ENCODE results near the gene COQ4.

COQ4 gene

GRCh38 chr9:128341435-128341849 lies 18.8 kb downstream of the COQ4 start:
- Mint-ChIP-seq H3K4me1 (peaks cover 11% of the 10 kb centered on the region), H3K9me3 (no peaks in the 10 kb centered on the region), H3K4me3 (peak overlapping the region; percentile 89), H3K36me3 (peaks cover 3% of the 10 kb centered on the region), H3K27ac (peak overlapping the region; percentile 87), H3K27me3 (no peaks in the 10 kb centered on the region)
- CTCF ChIA-PET = interaction anchor here (0.6 to 1.7 kb wide), 32 partner anchors 8 to 217 kb away, joined by 3 to 26 read pairs (median 4); partner anchors contain the start of gene URM1
- peak; percentile 82 for DNase-seq

GRCh38 chr9:128342971-128343680 lies 20.5 kb downstream of the COQ4 start:
- Mint-ChIP-seq H3K27ac (no peak overlapping the region), H3K27me3 (no peaks in the 10 kb centered on the region), H3K4me1 (peaks cover 11% of the 10 kb centered on the region), H3K4me3 (no peak overlapping the region), H3K36me3 (peaks cover 3% of the 10 kb centered on the region), H3K9me3 (no peaks in the 10 kb centered on the region)
- CTCF ChIA-PET = interaction anchor here (1.4 kb wide), 1 partner anchor 48 kb away, joined by 3 read pairs; no protein-coding TSS in a partner anchor
- no peak for DNase-seq

- H3K36me3 Mint-ChIP-seq = peaks cover 5% of the 10 kb centered on the region
- no peaks in the 10 kb centered on the region for H3K27me3 Mint-ChIP-seq
- peaks cover 11% of the 10 kb centered on the region for H3K4me1 Mint-ChIP-seq
Measured at GRCh38 chr9:128343855-128344254, 21.2 kb downstream of the COQ4 start.

GRCh38 chr9:128344931-128345605 lies 22.4 kb downstream of the COQ4 start:
- no peak overlapping the region for H3K27ac Mint-ChIP-seq
- peaks cover 5% of the 10 kb centered on the region for H3K36me3 Mint-ChIP-seq
- CTCF ChIA-PET = interaction anchor here (0.6 to 1.1 kb wide), 3 partner anchors 34 to 95 kb away, joined by 3 to 4 read pairs (median 3); no protein-coding TSS in a partner anchor
- no peaks in the 10 kb centered on the region for H3K27me3 Mint-ChIP-seq
- peaks cover 5% of the 10 kb centered on the region for H3K4me1 Mint-ChIP-seq
- H3K4me3 Mint-ChIP-seq = no peak overlapping the region
- H3K9me3 Mint-ChIP-seq = no peaks in the 10 kb centered on the region
- DNase-seq = no peak

More at GRCh38 chr9:128343855-128344254, 21.2 kb downstream of the COQ4 start:
- Mint-ChIP-seq H3K9me3 (no peaks in the 10 kb centered on the region), H3K4me3 (no peak overlapping the region), H3K27ac (no peak overlapping the region)
- CTCF ChIA-PET = interaction anchor here (1.4 kb wide), 1 partner anchor 49 kb away, joined by 3 read pairs; no protein-coding TSS in a partner anchor
- DNase-seq = no peak

- CTCF ChIA-PET = interaction anchor here (1.1 kb wide), 1 partner anchor 8 kb away, joined by 4 read pairs; no protein-coding TSS in a partner anchor
- DNase-seq = no peak
- Mint-ChIP-seq H3K27me3 (no peaks in the 10 kb centered on the region), H3K4me1 (no peaks in the 10 kb centered on the region), H3K4me3 (no peak overlapping the region), H3K9me3 (no peaks in the 10 kb centered on the region), H3K27ac (no peak overlapping the region), H3K36me3 (peaks cover 12% of the 10 kb centered on the region)
Measured at GRCh38 chr9:128349125-128349524, 26.5 kb downstream of the COQ4 start.

- no peaks in the 10 kb centered on the region for H3K27me3 Mint-ChIP-seq
- H3K36me3 Mint-ChIP-seq = peaks cover 13% of the 10 kb centered on the region
- no peak overlapping the region for H3K4me3 Mint-ChIP-seq
- H3K4me1 Mint-ChIP-seq = no peaks in the 10 kb centered on the region
- no peak for DNase-seq
- H3K27ac Mint-ChIP-seq = peak overlapping the region; percentile 14
- no peaks in the 10 kb centered on the region for H3K9me3 Mint-ChIP-seq
- CTCF ChIA-PET = interaction anchor here (1.1 to 3.3 kb wide), 2 partner anchors 9 to 12 kb away, joined by 4 to 15 read pairs; no protein-coding TSS in a partner anchor
Measured at GRCh38 chr9:128349772-128350171, 27.1 kb downstream of the COQ4 start.

- Mint-ChIP-seq H3K4me3 (no peak overlapping the region), H3K27me3 (no peaks in the 10 kb centered on the region), H3K36me3 (peaks cover 16% of the 10 kb centered on the region), H3K4me1 (no peaks in the 10 kb centered on the region), H3K27ac (no peak overlapping the region), H3K9me3 (no peaks in the 10 kb centered on the region)
- CTCF ChIA-PET = interaction anchor here (1.7 kb wide), 1 partner anchor 8 kb away, joined by 3 read pairs; no protein-coding TSS in a partner anchor
- DNase-seq = no peak
Measured at GRCh38 chr9:128355451-128355850, 32.8 kb downstream of the COQ4 start.

- Mint-ChIP-seq H3K4me3 (no peak overlapping the region), H3K27me3 (no peaks in the 10 kb centered on the region), H3K9me3 (no peaks in the 10 kb centered on the region), H3K27ac (no peak overlapping the region), H3K36me3 (peaks cover 11% of the 10 kb centered on the region), H3K4me1 (peaks cover 15% of the 10 kb centered on the region)
- no peak for DNase-seq
- CTCF ChIA-PET = interaction anchor here (1.5 kb wide), 1 partner anchor 16 kb away, joined by 3 read pairs; no protein-coding TSS in a partner anchor
Measured at GRCh38 chr9:128358090-128358489, 35.5 kb downstream of the COQ4 start.

- CTCF ChIA-PET = no interaction called here
- DNase-seq = no peak
- H3K27ac Mint-ChIP-seq = no peak overlapping the region
- H3K4me1 Mint-ChIP-seq = peaks cover 17% of the 10 kb centered on the region
- no peaks in the 10 kb centered on the region for H3K9me3 Mint-ChIP-seq
- H3K27me3 Mint-ChIP-seq = no peaks in the 10 kb centered on the region
- H3K36me3 Mint-ChIP-seq = peaks cover 10% of the 10 kb centered on the region
- H3K4me3 Mint-ChIP-seq = no peak overlapping the region
Measured at GRCh38 chr9:128358861-128359260, 36.2 kb downstream of the COQ4 start.

- H3K36me3 Mint-ChIP-seq = peaks cover 5% of the 10 kb centered on the region
- H3K9me3 Mint-ChIP-seq = no peaks in the 10 kb centered on the region
Measured at GRCh38 chr9:128360826-128361225, 38.2 kb downstream of the COQ4 start.

GRCh38 chr9:128361296-128361985 lies 38.8 kb downstream of the COQ4 start:
- Mint-ChIP-seq H3K36me3 (no peaks in the 10 kb centered on the region), H3K27ac (peak overlapping the region; percentile 88)

More at GRCh38 chr9:128360826-128361225, 38.2 kb downstream of the COQ4 start:
- CTCF ChIA-PET = interaction anchor here (1.1 to 5.2 kb wide), 7 partner anchors 9 to 65 kb away, joined by 3 to 61 read pairs (median 13); partner anchors contain the start of genes CERCAM and URM1
- no peak overlapping the region for H3K4me3 Mint-ChIP-seq
- DNase-seq = no peak
- H3K27me3 Mint-ChIP-seq = peaks cover 4% of the 10 kb centered on the region
- H3K27ac Mint-ChIP-seq = no peak overlapping the region
- peaks cover 31% of the 10 kb centered on the region for H3K4me1 Mint-ChIP-seq

GRCh38 chr9:128361986-128362646 lies 39.5 kb downstream of the COQ4 start:
- Mint-ChIP-seq H3K9me3 (no peaks in the 10 kb centered on the region), H3K27ac (peak overlapping the region; percentile 88), H3K36me3 (no peaks in the 10 kb centered on the region), H3K4me1 (peaks cover 31% of the 10 kb centered on the region), H3K27me3 (peaks cover 4% of the 10 kb centered on the region), H3K4me3 (peak overlapping the region; percentile 75)
- CTCF ChIA-PET = interaction anchor here (0.6 to 5.2 kb wide), 25 partner anchors 8 to 236 kb away, joined by 3 to 61 read pairs (median 4); partner anchors contain the start of genes CERCAM and URM1
- DNase-seq = peak; percentile 81

More at GRCh38 chr9:128361296-128361985, 38.8 kb downstream of the COQ4 start:
- no peak for DNase-seq
- Mint-ChIP-seq H3K27me3 (peaks cover 4% of the 10 kb centered on the region), H3K4me1 (peaks cover 31% of the 10 kb centered on the region), H3K9me3 (no peaks in the 10 kb centered on the region), H3K4me3 (peak overlapping the region; percentile 75)
- CTCF ChIA-PET = interaction anchor here (0.9 to 5.2 kb wide), 22 partner anchors 9 to 237 kb away, joined by 3 to 61 read pairs (median 4); partner anchors contain the start of genes CERCAM and URM1

GRCh38 chr9:128362774-128363173 lies 40.1 kb downstream of the COQ4 start:
- Mint-ChIP-seq H3K4me1 (peaks cover 31% of the 10 kb centered on the region), H3K27ac (no peak overlapping the region), H3K27me3 (peaks cover 4% of the 10 kb centered on the region), H3K36me3 (no peaks in the 10 kb centered on the region), H3K4me3 (no peak overlapping the region), H3K9me3 (no peaks in the 10 kb centered on the region)
- no peak for DNase-seq
- CTCF ChIA-PET = interaction anchor here (0.6 to 5.2 kb wide), 23 partner anchors 7 to 236 kb away, joined by 3 to 61 read pairs (median 4); partner anchors contain the start of genes CERCAM and URM1
